Mesenchymal stem cell (in vitro differentiated cells and primary cell): Measurements from ENCODE around the gene TRIP13.

Source experiments
- DNase-seq: peaks from one replicate; pipeline ENCODE4 v3.0.0-alpha.2; 2013
- H2AFZ ChIP-seq: one replicate; pipeline ENCODE4 v1.6.1; 2013; ENCODE audit warnings: low read depth, mild to moderate bottlenecking, control low read depth, inconsistent platforms, low read length, moderate library complexity
- H2AK5ac ChIP-seq: 2 replicates; pipeline ENCODE4 v1.6.1; 2013; ENCODE audit warnings: low read length, moderate library complexity, mild to moderate bottlenecking, inconsistent platforms; ENCODE audit not compliant: severe bottlenecking
- H2BK120ac ChIP-seq: one replicate; pipeline ENCODE4 v1.6.1; 2013; ENCODE audit warnings: low read depth, mild to moderate bottlenecking, inconsistent platforms, low read length, moderate library complexity
- H2BK12ac ChIP-seq, 2 experiments: one replicate each; pipeline ENCODE4 v1.6.1; 2013; ENCODE audit warnings: inconsistent platforms in 2 of 2, low read length in 2 of 2, mild to moderate bottlenecking in 2 of 2, moderate library complexity in 2 of 2, control low read depth in 1 of 2
- H2BK15ac ChIP-seq: one replicate; pipeline ENCODE4 v1.6.1; 2013; ENCODE audit warnings: mild to moderate bottlenecking, low read depth, inconsistent platforms; ENCODE audit not compliant: poor library complexity, severe bottlenecking
- H2BK5ac ChIP-seq: 2 replicates; pipeline ENCODE4 v1.6.1; 2013; ENCODE audit warnings: low read depth, mild to moderate bottlenecking, low read length, control low read depth, inconsistent platforms; ENCODE audit not compliant: poor library complexity, severe bottlenecking
- H3K14ac ChIP-seq, 2 experiments: one replicate each; pipeline ENCODE4 v1.6.1; 2013; ENCODE audit warnings: inconsistent platforms in 2 of 2, low read length in 2 of 2, control low read depth in 1 of 2, mild to moderate bottlenecking in 1 of 2, moderate library complexity in 1 of 2
- H3K18ac ChIP-seq, 2 experiments: one replicate each; pipeline ENCODE4 v1.6.1; 2013; ENCODE audit warnings: inconsistent platforms in 2 of 2, low read length in 2 of 2, control low read depth in 1 of 2, low read depth in 1 of 2, mild to moderate bottlenecking in 1 of 2
- H3K23ac ChIP-seq, 2 experiments: one replicate each; pipeline ENCODE4 v1.6.1; 2013; ENCODE audit warnings: inconsistent platforms in 2 of 2, low read length in 2 of 2, mild to moderate bottlenecking in 2 of 2, moderate library complexity in 2 of 2, control low read depth in 1 of 2
- H3K27ac ChIP-seq: 2 replicates; pipeline ENCODE4 v1.5.1; 2013; ENCODE audit warnings: mild to moderate bottlenecking, moderate library complexity, low read length, control low read depth, inconsistent platforms; ENCODE audit not compliant: poor library complexity, severe bottlenecking
- H3K27me3 ChIP-seq, 2 experiments: 2 replicates each; pipeline versions ENCODE4 v1.6.1 to v1.7.0; 2013; ENCODE audit warnings: low read length in 2 of 2, mild to moderate bottlenecking in 2 of 2, moderate library complexity in 2 of 2, control low read depth in 1 of 2, inconsistent platforms in 1 of 2; ENCODE audit not compliant: control insufficient read depth in 1 of 2, insufficient read depth in 1 of 2
- H3K36me3 ChIP-seq, 2 experiments: 2 replicates each; pipeline versions ENCODE4 v1.6.1 to v1.7.0; 2013; ENCODE audit warnings: low read length in 2 of 2, control low read depth in 1 of 2, inconsistent platforms in 1 of 2, low read depth in 1 of 2, mild to moderate bottlenecking in 1 of 2; ENCODE audit not compliant: insufficient read depth in 2 of 2, control insufficient read depth in 1 of 2
- H3K4ac ChIP-seq, 2 experiments: one replicate each; pipeline ENCODE4 v1.6.1; 2013; ENCODE audit warnings: inconsistent platforms in 2 of 2, low read length in 2 of 2, mild to moderate bottlenecking in 2 of 2, moderate library complexity in 2 of 2, control low read depth in 1 of 2, low read depth in 1 of 2
- H3K4me1 ChIP-seq: 2 replicates; pipeline ENCODE4 v1.6.1; 2013; ENCODE audit warnings: low read depth, low read length, control low read depth; ENCODE audit not compliant: control insufficient read depth, insufficient read depth
- H3K4me2 ChIP-seq: 2 replicates; pipeline ENCODE4 v1.6.1; 2013; ENCODE audit warnings: low read length, mild to moderate bottlenecking, inconsistent platforms; ENCODE audit not compliant: poor library complexity, severe bottlenecking
- H3K4me3 ChIP-seq, 2 experiments: 2 replicates each; pipeline versions ENCODE4 v1.5.1 to v1.7.0; 2013; ENCODE audit warnings: low read length in 2 of 2, mild to moderate bottlenecking in 2 of 2, control low read depth in 1 of 2, low read depth in 1 of 2; ENCODE audit not compliant: insufficient read depth in 1 of 2
- H3K79me1 ChIP-seq: replicated peaks from 2 replicates; pipeline ENCODE4 v1.6.1; 2013; ENCODE audit warnings: mild to moderate bottlenecking, control low read depth, low read length, inconsistent platforms; ENCODE audit not compliant: poor library complexity, severe bottlenecking
- H3K9ac ChIP-seq: 2 replicates; pipeline ENCODE4 v1.7.0; 2013; ENCODE audit warnings: mild to moderate bottlenecking, low read length, moderate library complexity
- H3K9me3 ChIP-seq: 2 replicates; pipeline ENCODE4 v1.7.0; 2013; ENCODE audit warnings: mild to moderate bottlenecking, low read length; ENCODE audit not compliant: control insufficient read depth
- H4K8ac ChIP-seq: one replicate; pipeline ENCODE4 v1.6.1; 2013; ENCODE audit warnings: inconsistent platforms, mild to moderate bottlenecking, low read length, moderate library complexity
- H4K91ac ChIP-seq: one replicate; pipeline ENCODE4 v1.6.1; 2013; ENCODE audit warnings: mild to moderate bottlenecking, low read length, inconsistent platforms
- WGBS: methylation state at CpG from one replicate; pipeline ENCODE4 v1.1.7; 2013; ENCODE audit warnings: mixed read lengths; 5-methylcytosine and 5-hydroxymethylcytosine counted together

Gene TRIP13

GRCh38 chr5:944992-945685, 52.5 kb downstream of the TRIP13 start:
- Histone ChIP-seq H2AFZ (no peak overlapping the region), H3K4me1 (peaks cover 10% of the 10 kb centered on the region), H2BK120ac (no peak overlapping the region), H3K4me3 (no peak overlapping the region), H2AK5ac (no peak overlapping the region), H2BK5ac (no peak overlapping the region), H3K4me2 (no peak overlapping the region), H3K4ac (no peak overlapping the region), H3K14ac (no peak overlapping the region), H3K36me3 (no peaks in the 10 kb centered on the region), H2BK12ac (no peak overlapping the region), H3K27me3 (peaks cover 67 to 85% of the 10 kb centered on the region in 2 experiments), H3K23ac (no peak overlapping the region), H3K9ac (no peak overlapping the region), H2BK15ac (no peak overlapping the region), H3K79me1 (no peaks in the 10 kb centered on the region), H3K27ac (no peak overlapping the region), H4K8ac (no peak overlapping the region), H3K18ac (no peak overlapping the region), H3K9me3 (peaks cover 6% of the 10 kb centered on the region), H4K91ac (no peak overlapping the region)
- peak; percentile 23 for DNase-seq
- 92% methylated on average over 12 of the region's 12 CpGs for WGBS

- H2BK5ac ChIP-seq, result no peak overlapping the region
- H3K4me2 ChIP-seq, result no peak overlapping the region
Observed at GRCh38 chr5:945691-946551, 53.2 kb downstream of the TRIP13 start.

GRCh38 chr5:946720-947625, 54.3 kb downstream of the TRIP13 start:
- Histone ChIP-seq H3K23ac (no peak overlapping the region), H3K14ac (no peak overlapping the region), H3K4me1 (peaks cover 10% of the 10 kb centered on the region), H3K4ac (no peak overlapping the region), H3K36me3 (no peaks in the 10 kb centered on the region), H3K9me3 (peaks cover 19% of the 10 kb centered on the region), H3K4me2 (no peak overlapping the region), H3K27ac (no peak overlapping the region), H2AK5ac (no peak overlapping the region), H3K18ac (peak overlapping the region in 1 of 2 experiments; percentile 4), H4K8ac (no peak overlapping the region), H3K79me1 (no peaks in the 10 kb centered on the region), H3K9ac (no peak overlapping the region), H2BK15ac (no peak overlapping the region), H2BK120ac (peak overlapping the region; percentile 61), H2BK5ac (no peak overlapping the region), H4K91ac (no peak overlapping the region), H3K27me3 (peaks cover 84 to 95% of the 10 kb centered on the region in 2 experiments), H3K4me3 (no peak overlapping the region), H2AFZ (no peak overlapping the region), H2BK12ac (no peak overlapping the region)
- 87% methylated on average over 30 of the region's 30 CpGs for WGBS
- DNase-seq, result no peak

More at GRCh38 chr5:945691-946551, 53.2 kb downstream of the TRIP13 start:
- Histone ChIP-seq H2AFZ (no peak overlapping the region), H3K4ac (no peak overlapping the region), H3K27ac (no peak overlapping the region), H4K8ac (no peak overlapping the region), H3K23ac (no peak overlapping the region), H2BK120ac (no peak overlapping the region), H3K27me3 (peaks cover 74 to 92% of the 10 kb centered on the region in 2 experiments), H4K91ac (peak overlapping the region; percentile 11), H3K79me1 (no peaks in the 10 kb centered on the region), H3K14ac (no peak overlapping the region), H2BK15ac (no peak overlapping the region), H3K36me3 (no peaks in the 10 kb centered on the region), H2AK5ac (no peak overlapping the region), H3K9me3 (peaks cover 14% of the 10 kb centered on the region), H3K9ac (no peak overlapping the region), H3K18ac (peak overlapping the region in 1 of 2 experiments; percentile 4), H3K4me1 (peaks cover 10% of the 10 kb centered on the region), H2BK12ac (peak overlapping the region in 1 of 2 experiments; percentile 10), H3K4me3 (no peak overlapping the region)
- WGBS, result 54% methylated on average over 24 of the region's 24 CpGs
- no peak for DNase-seq
